Activated CD4-positive, CD25-positive, alpha-beta regulatory T cell (primary cell): ENCODE results near the gene EML2.
A peak's percentile ranks its signal among the peaks of the same experiment; 100 is the strongest.
"Not testable (repeated sequence)": the region's sequence is repeated elsewhere in the genome, so short reads cannot be mapped to it uniquely, and the experiment has no call there.

Source experiments
- DNase-seq, 4 experiments: peaks; one replicate each; lab custom pipeline; 2025; lab: John Stamatoyannopoulos, UW

Gene EML2, protein sequence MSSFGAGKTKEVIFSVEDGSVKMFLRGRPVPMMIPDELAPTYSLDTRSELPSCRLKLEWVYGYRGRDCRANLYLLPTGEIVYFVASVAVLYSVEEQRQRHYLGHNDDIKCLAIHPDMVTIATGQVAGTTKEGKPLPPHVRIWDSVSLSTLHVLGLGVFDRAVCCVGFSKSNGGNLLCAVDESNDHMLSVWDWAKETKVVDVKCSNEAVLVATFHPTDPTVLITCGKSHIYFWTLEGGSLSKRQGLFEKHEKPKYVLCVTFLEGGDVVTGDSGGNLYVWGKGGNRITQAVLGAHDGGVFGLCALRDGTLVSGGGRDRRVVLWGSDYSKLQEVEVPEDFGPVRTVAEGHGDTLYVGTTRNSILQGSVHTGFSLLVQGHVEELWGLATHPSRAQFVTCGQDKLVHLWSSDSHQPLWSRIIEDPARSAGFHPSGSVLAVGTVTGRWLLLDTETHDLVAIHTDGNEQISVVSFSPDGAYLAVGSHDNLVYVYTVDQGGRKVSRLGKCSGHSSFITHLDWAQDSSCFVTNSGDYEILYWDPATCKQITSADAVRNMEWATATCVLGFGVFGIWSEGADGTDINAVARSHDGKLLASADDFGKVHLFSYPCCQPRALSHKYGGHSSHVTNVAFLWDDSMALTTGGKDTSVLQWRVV

DNA sequence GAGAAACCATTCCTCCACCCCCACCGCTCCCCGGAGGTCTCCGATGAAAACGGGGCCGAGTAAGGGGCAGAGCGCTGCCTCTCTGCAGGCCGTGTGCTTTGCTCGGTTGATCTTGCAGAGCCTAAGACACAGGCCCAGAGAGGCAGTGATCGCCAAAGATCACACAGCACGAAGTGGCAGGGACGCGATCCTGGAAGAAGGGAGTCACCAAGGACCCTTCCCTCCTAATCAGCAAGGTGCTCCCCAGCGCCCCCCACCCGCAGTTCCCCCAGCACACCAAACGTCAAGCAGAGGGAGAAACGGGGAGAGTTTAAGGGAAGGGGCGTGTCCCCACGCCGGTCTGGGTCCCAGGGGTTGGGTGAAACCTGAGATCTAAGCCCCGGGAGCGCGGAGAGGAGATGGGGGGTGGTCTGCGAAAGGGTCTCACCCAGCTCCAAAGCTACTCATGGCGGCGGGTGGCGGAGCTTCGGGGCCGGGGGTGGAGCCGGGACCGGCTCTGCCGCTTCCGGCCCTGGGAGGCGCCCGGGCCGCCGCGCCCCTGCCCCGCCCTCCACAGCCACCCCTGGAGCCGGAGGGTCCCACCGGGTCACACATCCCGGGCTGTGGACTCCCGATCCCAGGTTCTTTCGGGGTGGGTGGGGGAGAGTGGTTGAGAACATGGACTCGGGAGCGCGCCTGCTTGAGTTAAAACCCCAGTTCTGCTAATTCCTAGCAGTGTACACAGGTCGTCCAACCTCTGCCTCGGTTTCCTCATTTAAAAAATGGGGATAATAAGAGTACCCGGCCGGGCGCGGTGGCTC, at the start of gene EML2:
TSS of gene EML2 (minus strand) at position 468 of the 800 bp plus-strand sequence. CDS start at position 447, 21 bp downstream.
- DNase-seq: peak; percentile 30 to 49 (median 32)

DNA sequence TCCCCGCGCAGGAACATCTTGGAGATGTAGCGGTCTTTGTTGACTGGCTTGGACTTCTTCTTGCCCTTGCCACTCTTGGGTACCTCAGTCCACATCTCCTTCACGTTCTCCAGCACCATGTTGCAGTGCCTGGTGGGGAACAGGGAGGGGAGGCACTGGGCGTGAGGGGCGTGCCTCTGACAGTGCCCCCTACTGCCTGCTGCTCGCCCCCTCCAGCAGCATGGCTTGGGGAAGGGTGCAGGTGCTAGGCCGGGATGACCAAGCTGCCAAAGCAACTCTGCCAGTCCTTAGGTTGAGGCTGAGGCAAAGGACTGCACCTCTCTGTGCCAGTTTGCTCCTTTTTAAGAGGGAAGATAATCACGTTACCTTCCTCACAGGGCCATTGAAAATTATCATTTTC, 48.4 kb upstream of the EML2 start:
- DNase-seq: no peak

DNA sequence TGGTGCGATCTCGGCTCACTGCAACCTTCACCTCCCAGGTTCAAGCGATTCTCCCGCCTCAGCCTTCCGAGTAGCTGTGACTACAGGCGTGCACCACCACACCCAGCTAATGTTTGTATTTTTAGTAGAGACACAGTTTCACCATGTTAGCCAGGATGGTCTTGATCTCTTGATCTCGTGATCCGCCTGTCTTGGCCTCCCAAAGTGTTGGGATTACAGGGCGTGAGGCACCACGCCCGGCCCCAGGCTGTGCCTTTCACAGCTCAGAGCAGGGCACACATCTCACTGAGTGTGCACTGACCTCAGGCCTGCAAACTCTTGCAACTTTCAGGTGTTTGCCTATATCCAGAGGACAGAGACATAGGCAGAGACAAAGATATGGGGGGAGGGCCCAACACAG, 45.8 kb upstream of the EML2 start:
- not testable (repeated sequence) for DNase-seq

DNA sequence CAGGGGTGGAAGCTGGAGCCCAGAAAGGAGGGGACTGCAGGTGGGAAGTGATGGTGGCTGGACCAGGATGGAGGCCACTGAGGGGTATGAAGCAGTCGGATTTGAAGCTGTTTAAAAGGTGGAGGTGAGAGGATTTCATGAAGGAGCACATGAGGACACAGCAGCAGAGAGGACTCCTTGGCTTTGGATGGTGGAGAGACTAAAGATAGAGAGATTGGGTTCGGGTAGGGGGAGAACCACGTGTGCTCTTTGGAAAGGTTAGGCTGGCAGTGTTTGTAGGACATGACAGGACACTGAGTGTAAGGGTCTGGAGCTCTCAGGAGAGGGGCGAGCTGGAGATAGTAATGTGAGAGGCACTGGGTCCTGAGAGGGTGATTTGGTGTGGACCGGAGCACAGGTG, 43.7 kb upstream of the EML2 start:
- DNase-seq: no peak

DNA sequence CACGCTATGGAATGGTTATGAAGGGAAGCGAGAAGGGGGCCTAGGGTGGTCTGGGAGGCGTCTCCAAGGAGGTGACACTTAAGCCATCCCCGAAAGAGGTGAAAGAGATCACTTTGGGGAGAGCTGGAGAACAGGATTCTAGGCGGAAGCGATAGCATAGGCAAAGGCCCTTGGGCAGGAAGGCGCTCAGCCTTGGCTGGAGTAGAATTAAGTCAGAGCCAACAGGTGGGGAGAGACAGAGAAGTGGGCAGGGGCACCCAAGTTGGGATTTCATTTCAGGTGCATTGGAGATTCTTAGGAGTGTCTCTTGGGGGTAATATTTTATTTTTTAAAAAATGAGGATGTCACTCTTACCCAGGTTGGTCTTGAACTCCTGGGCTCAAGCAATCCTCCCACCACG, 42.9 kb upstream of the EML2 start:
- DNase-seq: no peak

DNA sequence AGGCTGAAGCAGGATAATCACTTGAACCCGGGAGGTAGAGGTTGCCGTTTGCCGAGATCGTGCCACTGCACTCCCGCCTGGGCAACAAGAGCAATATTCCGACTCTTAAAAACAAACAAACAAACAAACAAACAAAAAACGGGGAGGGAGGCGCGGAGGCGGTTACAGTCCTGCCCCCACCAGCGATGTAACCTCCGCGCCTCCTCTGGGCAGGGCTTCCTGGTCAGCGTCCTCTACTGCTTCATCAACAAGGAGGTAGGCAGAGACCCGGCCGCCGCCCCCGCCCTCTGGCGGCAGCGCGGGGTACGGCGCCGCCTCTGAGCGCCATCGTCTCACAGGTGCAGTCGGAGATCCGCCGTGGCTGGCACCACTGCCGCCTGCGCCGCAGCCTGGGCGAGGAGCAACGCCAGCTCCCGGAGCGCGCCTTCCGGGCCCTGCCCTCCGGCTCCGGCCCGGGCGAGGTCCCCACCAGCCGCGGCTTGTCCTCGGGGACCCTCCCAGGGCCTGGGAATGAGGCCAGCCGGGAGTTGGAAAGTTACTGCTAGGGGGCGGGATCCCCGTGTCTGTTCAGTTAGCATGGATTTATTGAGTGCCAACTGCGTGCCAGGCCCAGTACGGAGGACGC, 42.3 kb upstream of the EML2 start:
- DNase-seq: peak; percentile 62 to 78 (median 70)

DNA sequence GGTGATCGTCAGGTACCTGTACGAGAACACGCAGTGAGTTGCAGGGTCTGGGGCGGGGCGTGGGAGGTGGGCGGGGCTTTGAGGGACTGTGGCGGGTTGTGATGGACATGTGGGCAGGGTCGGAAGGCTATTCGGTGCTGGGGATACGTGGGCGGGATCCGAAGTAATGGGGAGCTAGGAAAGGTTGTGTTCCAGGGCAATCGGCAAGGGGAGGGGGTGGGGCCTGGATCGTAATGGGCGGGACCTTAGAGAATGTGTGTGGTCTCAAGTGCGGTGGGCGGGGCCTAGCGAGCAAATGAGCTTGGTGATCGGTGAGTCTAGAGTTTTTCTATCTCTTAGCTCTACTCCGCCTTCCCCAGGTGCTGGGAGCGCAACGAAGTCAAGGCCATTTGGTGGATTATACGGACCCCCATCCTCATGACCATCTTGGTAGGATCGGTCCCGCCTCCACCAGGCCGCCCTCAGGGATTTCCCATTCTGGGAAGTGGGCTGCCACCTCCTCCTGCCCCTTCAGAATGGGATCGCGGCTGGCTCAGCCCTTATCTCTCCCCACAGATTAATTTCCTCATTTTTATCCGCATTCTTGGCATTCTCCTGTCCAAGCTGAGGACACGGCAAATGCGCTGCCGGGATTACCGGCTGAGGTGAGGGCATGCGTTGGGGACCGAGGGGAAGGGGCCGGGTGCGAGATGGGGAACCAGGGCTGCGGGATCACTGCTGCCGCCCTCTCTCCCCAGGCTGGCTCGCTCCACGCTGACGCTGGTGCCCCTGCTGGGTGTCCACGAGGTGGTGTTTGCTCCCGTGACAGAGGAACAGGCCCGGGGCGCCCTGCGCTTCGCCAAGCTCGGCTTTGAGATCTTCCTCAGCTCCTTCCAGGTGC, 38.4 kb upstream of the EML2 start:
- DNase-seq: peak; percentile 62 to 82 (median 66)

DNA sequence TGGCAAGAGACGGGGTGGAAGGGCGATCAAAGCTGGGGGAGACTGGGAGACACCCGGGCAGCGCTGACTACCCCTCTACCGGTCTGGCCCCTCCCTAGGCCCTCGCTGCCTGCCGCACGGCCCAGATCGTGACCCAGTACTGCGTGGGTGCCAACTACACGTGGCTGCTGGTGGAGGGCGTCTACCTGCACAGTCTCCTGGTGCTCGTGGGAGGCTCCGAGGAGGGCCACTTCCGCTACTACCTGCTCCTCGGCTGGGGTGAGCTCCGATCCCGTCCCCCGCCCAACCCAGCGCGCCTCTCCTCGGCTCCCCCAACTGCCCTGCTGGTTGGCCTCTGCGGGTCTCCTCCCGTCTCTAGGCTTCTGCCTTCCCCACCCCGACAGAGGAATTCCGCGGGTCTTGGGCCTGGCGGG, 37.7 kb upstream of the EML2 start:
- peak in 3 of 4 experiments; percentile 26 to 49 (median 35) for DNase-seq

DNA sequence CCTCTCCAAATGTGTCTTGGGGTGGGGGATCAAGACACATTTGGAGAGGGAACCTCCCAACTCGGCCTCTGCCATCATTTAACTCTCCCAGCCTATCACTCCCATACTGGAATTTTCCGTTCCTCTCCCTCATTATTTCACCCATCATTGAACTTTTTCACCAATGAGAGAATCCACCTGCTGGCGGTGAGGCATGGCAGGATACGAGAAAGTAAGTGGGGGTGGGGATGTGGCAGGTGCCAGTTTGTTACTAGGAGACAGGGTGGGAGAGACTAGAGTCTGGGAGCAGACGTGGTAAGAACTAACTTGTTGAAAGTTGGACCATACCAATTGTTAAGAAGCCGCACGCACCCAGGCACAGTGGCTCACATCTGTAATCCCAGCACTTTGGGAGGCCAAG, 35.7 kb upstream of the EML2 start:
- DNase-seq: no peak

DNA sequence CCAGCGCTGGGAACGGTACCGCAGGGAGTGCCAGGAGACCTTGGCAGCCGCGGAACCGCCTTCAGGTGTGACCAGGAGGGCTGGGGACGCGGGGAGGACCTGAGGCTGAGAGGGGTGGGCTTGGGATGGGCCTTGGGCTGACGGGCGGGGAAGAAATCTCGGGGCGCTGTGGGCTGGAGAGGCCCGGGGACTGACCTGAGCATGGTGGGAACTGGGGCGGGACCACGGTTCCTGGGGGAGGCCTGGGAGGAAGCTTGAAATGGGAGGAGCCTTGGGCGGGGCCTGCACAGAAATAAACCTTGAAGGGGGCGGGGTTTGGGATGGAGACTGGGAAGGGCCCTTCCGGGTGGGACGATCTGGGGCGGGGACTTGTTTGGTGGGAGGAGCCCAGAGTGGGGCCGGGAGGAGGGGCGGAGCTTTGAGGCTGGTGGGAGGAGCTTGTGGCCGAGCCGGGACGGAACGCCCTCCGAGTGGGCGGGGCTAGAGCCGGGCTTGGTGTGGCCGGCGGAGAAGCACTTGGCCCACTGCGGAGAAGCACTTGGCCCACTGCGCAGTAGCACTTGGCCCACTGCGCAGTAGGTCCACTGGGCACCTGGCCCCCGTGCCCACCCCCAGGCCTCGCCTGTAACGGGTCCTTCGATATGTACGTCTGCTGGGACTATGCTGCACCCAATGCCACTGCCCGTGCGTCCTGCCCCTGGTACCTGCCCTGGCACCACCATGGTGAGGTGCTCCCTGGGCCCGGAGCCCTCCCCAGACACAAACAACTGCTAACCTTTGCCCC, 31.7 kb upstream of the EML2 start:
- DNase-seq: peak; percentile 12 to 28 (median 20)

DNA sequence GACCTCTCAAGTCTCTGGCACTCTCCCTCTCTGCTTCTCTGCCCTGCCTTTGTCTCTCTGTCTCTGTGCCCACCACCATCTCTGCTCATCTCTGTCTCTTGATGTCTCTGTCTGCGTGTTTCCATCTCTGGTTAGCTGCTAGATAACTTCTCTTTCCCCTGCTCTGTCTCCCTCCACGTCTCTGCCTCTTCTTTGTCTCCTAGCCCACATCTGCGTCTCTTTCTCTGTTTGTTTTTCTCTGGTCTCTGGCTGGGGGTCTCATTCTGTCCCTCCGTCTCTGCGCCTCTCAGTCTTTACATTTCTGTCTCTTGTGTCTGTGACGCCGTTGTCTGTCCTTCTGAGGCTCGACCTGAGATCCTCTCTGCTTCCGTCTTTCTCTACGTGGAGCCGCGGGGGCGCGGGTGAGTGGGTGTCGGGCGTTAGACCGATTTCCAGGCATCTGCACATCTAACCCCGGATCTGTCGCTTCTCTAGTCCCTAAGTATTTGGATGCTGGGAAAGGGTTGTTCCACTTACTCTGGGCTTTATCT, 29.2 kb upstream of the EML2 start:
- no peak for DNase-seq

DNA sequence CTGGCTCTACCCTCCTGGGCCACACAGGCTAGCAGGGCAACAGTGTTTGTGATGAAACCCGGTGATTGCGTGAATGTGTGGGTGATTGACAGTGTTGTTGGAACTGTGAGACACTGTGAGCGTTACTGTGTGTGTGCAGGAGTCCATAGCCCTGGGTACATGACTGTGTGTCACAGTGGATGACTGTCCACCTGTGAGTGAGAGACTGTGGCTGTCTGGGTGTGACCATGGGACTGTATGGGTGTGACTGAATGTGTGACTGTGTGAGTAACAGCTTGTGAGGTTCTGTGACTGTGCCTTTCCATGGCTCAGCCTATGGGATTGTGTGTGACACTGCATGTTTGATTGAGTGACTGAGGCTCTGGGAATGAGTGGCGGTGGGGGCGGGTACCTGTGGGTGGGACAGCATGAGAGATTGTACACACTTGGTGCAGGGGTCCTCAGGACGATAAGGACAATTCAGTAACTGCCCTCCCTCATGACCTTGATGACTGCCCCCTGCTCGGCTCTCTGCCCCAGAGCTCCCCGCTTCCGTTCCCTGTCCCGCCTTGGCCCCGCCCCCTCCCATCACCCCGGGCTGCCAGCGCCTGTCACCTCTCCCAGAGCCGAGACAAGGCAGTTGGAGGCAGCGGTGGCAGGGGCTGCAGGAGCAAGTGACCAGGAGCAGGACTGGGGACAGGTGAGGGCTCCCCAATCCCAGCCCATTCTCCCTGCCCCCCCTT, 28.6 kb upstream of the EML2 start, which contains the start of gene GIPR:
TSS of gene GIPR (plus strand) at position 602 of the 722 bp plus-strand sequence. CDS start 1,300 bp downstream, outside the sequence.
- DNase-seq: peak; percentile 34 to 49 (median 46)

DNA sequence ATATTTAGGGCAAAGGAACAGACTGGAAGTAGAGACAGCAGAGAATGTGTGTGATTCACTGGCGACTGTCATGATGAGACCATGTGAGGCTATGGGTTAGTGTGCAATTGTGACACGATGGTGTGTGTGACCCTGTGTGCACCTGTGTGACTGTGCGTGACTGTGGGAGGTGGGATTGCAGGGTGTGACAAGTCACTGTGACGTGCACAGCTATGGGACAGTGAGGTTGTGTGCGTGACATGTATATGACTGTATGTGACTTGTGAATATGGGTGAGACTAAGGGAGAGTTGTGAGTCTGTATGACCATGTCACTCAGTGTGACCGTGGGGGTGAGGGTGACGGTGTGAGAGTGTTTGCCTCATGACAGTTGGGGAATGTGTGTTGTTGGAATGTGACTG, 25.4 kb upstream of the EML2 start:
- no peak for DNase-seq

DNA sequence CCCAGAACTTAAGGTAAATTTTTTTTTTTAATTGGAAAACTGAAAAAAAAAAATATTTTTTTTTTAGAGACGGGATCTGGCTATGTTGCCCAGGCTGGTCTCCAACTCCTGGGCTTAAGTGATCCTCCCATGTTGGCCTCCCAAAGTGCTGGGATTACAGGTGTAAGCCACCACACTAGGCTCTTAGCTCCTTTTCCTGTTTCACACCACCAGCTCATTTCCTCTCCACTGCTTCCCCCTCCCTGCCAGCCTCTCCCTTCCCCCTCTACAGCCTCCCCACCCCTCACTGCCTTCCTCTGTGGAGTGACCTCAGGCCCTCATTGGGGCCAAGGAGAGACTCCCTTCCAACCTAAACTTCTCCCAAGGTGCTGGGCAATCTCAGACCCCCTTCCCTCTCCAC, 24.6 kb upstream of the EML2 start:
- DNase-seq: no peak

DNA sequence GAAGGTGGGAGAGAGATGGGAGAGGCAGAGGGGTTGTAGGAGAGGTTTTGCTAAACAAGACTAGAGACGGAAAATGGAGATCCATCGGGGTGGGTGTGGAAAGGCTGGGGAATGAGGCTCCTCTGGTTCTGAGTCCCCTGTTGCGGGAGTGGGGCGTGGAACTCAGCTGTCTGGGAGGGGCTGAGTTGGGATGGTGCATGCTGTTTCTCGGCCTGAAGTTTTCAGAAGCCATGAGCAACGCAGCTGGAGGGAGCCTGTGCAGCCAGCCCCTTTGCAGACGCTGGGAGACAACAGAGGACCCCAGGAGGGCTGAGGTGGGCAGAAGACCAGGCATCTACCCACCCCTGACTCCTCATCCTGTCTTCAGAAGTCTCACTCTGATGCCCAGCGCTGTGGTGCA, 21.4 kb upstream of the EML2 start:
- no peak for DNase-seq

DNA sequence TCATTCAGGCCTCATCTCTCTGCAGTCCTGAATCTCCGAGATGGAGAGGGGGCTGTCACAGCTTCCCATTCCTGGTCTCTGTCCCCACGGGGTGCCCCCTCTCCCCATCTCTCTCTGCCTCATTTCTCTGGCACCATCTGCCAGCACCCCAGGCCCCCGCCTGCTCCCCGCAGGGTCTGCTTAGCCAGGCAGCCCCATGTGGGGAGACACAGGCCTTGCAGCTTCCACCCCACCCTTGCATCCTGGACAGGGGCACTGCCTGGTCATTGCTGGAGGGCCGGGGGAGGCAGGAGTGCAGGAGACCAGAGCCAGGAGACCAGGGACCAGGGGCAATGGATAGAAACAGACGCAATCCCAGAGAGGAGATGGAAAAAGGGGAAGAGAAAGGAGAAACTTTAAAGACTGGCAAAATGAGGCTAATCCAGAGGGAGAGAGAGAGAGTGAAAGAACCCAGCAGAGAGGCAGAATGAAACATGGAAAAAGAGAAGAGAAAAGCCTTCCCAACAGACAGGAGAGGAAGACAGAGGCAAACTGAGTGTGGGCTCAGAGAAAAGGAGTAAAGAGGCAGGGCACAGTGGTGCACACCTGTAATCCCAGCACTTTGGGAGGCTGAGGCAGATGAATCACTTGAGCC, 20.0 kb upstream of the EML2 start:
- DNase-seq: no peak

DNA sequence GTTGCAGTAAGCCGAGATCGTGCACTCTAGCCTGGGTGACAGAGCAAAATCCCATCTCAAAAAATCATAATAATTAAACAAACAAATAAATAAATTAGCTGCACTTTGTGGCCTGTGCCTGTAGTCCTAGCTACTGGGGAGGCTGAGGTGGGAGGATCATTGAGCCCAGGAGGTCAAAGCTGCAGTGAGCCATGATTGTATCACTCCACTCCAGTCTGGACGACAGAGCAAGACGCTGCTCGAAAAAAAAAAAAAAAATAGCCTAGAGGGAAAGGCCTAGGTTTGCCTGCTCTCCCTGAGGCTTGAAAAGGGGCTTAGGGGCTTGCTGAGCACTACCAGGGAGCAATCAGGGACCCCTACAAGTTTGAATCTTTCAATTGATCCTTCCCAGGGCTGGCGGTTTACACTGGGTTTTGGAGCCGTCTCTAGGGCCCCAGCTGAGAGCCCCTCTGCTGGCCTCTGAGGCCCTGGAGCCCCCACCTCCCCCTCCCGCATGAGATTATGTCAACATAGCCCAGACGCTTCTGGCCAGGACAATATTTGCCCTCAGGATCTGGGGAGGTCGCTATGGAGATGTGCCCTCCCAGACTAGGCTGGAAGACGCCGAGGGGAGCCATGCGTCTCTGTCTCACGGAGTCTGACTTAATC, 18.4 kb upstream of the EML2 start:
- no peak for DNase-seq

DNA sequence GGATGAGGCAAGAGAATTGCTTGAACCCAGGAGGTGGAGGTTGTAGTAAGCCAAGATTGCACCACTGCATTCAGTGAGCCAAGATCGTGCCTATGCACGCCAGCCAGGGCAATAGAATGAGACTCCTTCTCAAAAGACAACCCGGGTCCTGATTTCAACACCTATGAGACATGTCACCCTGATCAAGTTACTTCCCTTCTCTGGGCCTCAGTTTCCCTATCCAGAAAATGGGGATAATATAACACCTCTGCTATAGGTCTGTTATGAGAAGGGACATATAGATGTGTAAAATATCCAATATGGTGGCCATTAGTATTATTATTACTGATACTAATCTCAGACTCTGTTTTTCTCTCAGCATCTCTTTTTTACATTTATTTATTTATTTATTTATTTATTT, 15.9 kb upstream of the EML2 start:
- DNase-seq: no peak
